ENCODE data around the gene MIB1. TPM values are rescaled to one million over a fixed set of nuclear protein-coding genes. Genes with fewer than 3 reads are reported as not detected.
"Not testable (repeated sequence)": the region's sequence is repeated elsewhere in the genome, so short reads cannot be mapped to it uniquely, and the experiment has no call there.

Gene MIB1
- total RNA-seq, 1 donor from 2014 or later, result 65.8 TPM

DNA sequence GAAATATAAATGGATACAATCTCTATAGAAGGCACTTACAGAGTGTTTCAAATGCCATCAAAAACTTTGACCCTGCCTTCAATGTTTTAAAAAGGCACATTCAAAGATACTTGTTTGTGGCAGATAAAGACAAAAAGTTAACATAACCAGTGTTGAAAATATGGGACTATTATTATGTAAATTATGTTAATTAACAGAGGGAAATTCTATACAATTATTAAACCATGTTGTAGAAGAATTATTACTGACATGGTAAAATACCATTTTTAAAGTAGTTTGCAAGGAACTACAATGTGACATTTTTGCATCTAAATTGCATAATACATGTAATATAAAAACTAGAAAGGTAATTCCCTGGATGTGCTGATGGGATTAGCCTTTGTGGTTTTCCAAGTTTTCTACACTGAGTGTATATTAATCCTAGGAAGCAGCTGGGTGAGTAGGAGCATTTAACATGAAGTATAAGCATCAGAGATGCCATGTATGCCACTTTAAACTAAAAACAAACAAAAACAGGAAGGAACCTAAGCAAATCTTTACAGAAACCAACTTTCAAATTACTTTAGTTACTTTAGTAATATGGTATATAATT is 21.7 kb downstream of the MIB1 start:
- Histone ChIP-seq H3K9ac (ENCODE audit: low read depth in 1 of 3, low read length in 3 of 3) (no peak overlapping the region), H3K36me3 (ENCODE audit: control insufficient read depth in 3 of 3, insufficient read depth in 3 of 3, low read length in 3 of 3) (peaks cover 0 to 13% (median 8%) of the 10 kb centered on the region in 3 donors), H3K4me1 (ENCODE audit: control insufficient read depth in 3 of 3, insufficient read depth in 3 of 3, low read length in 3 of 3) (peaks cover 0 to 10% (median 0%) of the 10 kb centered on the region in 3 donors), H3K27ac (ENCODE audit: low read depth, low read length) (no peak overlapping the region), H3K4me3 (ENCODE audit: low read length in 3 of 3) (no peak overlapping the region), H3K9me3 (ENCODE audit: control insufficient read depth in 3 of 3, low read length in 3 of 3) (no peaks in the 10 kb centered on the region), H3K27me3 (ENCODE audit: control insufficient read depth in 3 of 3, insufficient read depth in 3 of 3, low read length in 3 of 3) (no peaks in the 10 kb centered on the region)

- Histone ChIP-seq H3K4me3 (ENCODE audit: low read length in 3 of 3) (no peak overlapping the region), H3K36me3 (ENCODE audit: control insufficient read depth in 3 of 3, insufficient read depth in 3 of 3, low read length in 3 of 3) (peaks cover 2 to 22% (median 18%) of the 10 kb centered on the region in 3 donors), H3K4me1 (ENCODE audit: control insufficient read depth in 3 of 3, insufficient read depth in 3 of 3, low read length in 3 of 3) (peaks cover 0 to 10% (median 0%) of the 10 kb centered on the region in 3 donors), H3K9ac (ENCODE audit: low read depth in 1 of 3, low read length in 3 of 3) (no peak overlapping the region), H3K27ac (ENCODE audit: low read depth, low read length) (no peak overlapping the region), H3K27me3 (ENCODE audit: control insufficient read depth in 3 of 3, insufficient read depth in 3 of 3, low read length in 3 of 3) (no peaks in the 10 kb centered on the region), H3K9me3 (ENCODE audit: control insufficient read depth in 3 of 3, low read length in 3 of 3) (no peaks in the 10 kb centered on the region)
Observed at GRCh38 chr18:21763846-21764646, 23.5 kb downstream of the MIB1 start.

DNA sequence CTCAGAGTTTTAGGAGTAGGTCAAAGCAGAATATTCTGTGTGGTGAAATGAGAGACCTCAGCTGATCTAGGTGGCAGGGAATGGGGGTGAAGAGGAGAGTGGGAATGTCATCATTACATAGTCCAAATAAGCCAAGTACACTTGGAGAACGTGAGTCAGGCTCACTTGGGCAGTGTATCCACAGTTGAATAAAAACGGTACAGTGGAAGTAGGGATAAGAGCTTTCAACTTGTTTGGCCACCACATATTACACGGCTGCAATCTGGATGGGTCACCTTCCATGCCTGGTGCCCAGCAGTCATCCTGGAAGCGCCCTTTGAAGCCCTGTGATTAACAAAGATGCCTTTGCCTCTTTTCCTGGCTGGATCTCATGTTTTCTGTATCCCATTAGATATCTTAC is 28.6 kb downstream of the MIB1 start:
- H3K36me3 ChIP-seq (ENCODE audit: control insufficient read depth in 3 of 3, insufficient read depth in 3 of 3, low read length in 3 of 3), result peaks cover 2 to 32% (median 26%) of the 10 kb centered on the region in 3 donors
- H3K27me3 ChIP-seq (ENCODE audit: control insufficient read depth in 3 of 3, insufficient read depth in 3 of 3, low read length in 3 of 3), result no peaks in the 10 kb centered on the region
- no peaks in the 10 kb centered on the region for H3K9me3 ChIP-seq (ENCODE audit: control insufficient read depth in 3 of 3, low read length in 3 of 3)
- no peak overlapping the region for H3K27ac ChIP-seq (ENCODE audit: low read depth, low read length)
- H3K4me3 ChIP-seq (ENCODE audit: low read length in 3 of 3), result no peak overlapping the region
- no peaks in the 10 kb centered on the region for H3K4me1 ChIP-seq (ENCODE audit: control insufficient read depth in 3 of 3, insufficient read depth in 3 of 3, low read length in 3 of 3)
- H3K9ac ChIP-seq (ENCODE audit: low read depth in 1 of 3, low read length in 3 of 3), result no peak overlapping the region

DNA sequence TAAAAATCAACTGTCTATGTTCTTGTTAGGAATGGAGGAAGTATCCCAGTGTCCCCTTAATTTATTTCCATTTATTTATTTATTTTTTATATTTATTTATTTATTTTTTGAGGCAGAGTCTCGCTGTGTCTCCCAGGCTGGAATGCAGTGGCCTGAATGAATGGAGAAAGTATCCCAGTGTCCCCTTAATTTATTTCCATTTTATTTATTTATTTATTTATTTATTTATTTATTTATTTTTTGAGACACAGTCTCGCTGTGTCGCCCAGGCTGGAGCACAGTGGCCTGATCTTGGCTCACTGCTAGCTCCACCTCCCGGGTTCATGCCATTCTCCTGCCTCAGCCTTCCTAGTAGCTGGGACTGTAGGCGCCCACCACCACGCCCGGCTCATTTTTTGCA is 34.1 kb downstream of the MIB1 start:
- Histone ChIP-seq H3K36me3 (ENCODE audit: control insufficient read depth in 3 of 3, insufficient read depth in 3 of 3, low read length in 3 of 3) (peaks cover 3 to 8% (median 6%) of the 10 kb centered on the region in 3 donors), H3K9me3 (ENCODE audit: control insufficient read depth in 3 of 3, low read length in 3 of 3) (no peaks in the 10 kb centered on the region), H3K27me3 (ENCODE audit: control insufficient read depth in 3 of 3, insufficient read depth in 3 of 3, low read length in 3 of 3) (no peaks in the 10 kb centered on the region), H3K9ac (ENCODE audit: low read depth in 1 of 3, low read length in 3 of 3) (no peak overlapping the region), H3K27ac (ENCODE audit: low read depth, low read length) (no peak overlapping the region), H3K4me1 (ENCODE audit: control insufficient read depth in 3 of 3, insufficient read depth in 3 of 3, low read length in 3 of 3) (no peaks in the 10 kb centered on the region), H3K4me3 (ENCODE audit: low read length in 3 of 3) (no peak overlapping the region)

DNA sequence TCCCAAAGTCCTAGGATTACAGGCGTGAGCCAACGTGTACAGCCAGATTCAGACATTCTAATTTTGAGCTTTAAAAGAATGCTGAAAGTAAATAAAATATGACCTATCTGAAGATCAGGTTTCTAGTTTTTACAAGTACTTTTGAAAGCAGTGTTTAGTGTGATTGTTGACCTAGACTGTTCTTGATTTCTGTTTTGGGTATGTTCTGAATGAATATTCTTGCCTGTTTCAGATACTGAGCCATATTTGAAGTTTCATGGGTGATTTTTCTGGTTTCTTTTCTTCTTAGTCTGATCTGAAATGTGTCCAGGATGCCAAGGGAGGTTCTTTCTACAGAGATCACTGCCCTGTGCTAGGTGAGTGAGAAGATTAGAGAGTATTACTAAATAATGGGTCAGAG is 37.2 kb downstream of the MIB1 start:
- H3K36me3 ChIP-seq (ENCODE audit: control insufficient read depth in 3 of 3, insufficient read depth in 3 of 3, low read length in 3 of 3), result peaks cover 5 to 15% (median 10%) of the 10 kb centered on the region in 3 donors

DNA sequence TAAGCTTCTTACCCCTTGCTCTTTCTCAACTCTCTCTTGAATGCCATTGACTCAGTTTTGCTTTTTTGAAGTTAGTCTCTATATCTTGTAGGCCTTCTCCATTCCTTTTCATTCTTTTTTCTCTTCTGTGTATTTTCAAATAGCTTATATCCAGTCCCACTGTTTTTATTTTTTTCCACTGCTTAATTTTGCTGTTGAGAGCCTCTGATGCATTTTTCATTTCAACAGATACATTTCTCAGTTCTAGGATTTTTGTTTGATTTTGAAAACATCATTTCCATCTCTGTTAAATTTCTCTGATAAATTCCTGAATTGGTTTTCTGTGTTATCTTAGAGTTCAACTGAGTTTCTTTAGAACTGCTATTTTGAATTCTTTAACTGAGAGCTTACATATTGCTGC is 45.9 kb downstream of the MIB1 start:
- Histone ChIP-seq H3K27ac (ENCODE audit: low read depth, low read length) (no peak overlapping the region), H3K4me1 (ENCODE audit: control insufficient read depth in 3 of 3, insufficient read depth in 3 of 3, low read length in 3 of 3) (no peaks in the 10 kb centered on the region), H3K36me3 (ENCODE audit: control insufficient read depth in 3 of 3, insufficient read depth in 3 of 3, low read length in 3 of 3) (peaks cover 6 to 26% (median 22%) of the 10 kb centered on the region in 3 donors), H3K9ac (ENCODE audit: low read depth in 1 of 3, low read length in 3 of 3) (no peak overlapping the region), H3K4me3 (ENCODE audit: low read length in 3 of 3) (no peak overlapping the region), H3K9me3 (ENCODE audit: control insufficient read depth in 3 of 3, low read length in 3 of 3) (peaks cover 0 to 2% (median 0%) of the 10 kb centered on the region in 3 donors), H3K27me3 (ENCODE audit: control insufficient read depth in 3 of 3, insufficient read depth in 3 of 3, low read length in 3 of 3) (no peaks in the 10 kb centered on the region)

More for the DNA sequence above, 37.2 kb downstream of the MIB1 start:
- Histone ChIP-seq H3K4me1 (ENCODE audit: control insufficient read depth in 3 of 3, insufficient read depth in 3 of 3, low read length in 3 of 3) (no peaks in the 10 kb centered on the region), H3K9ac (ENCODE audit: low read depth in 1 of 3, low read length in 3 of 3) (no peak overlapping the region), H3K4me3 (ENCODE audit: low read length in 3 of 3) (no peak overlapping the region), H3K27ac (ENCODE audit: low read depth, low read length) (no peak overlapping the region), H3K9me3 (ENCODE audit: control insufficient read depth in 3 of 3, low read length in 3 of 3) (no peaks in the 10 kb centered on the region), H3K27me3 (ENCODE audit: control insufficient read depth in 3 of 3, insufficient read depth in 3 of 3, low read length in 3 of 3) (no peaks in the 10 kb centered on the region)

- not testable (repeated sequence) for H3K27me3 ChIP-seq (ENCODE audit: control insufficient read depth in 3 of 3, insufficient read depth in 3 of 3, low read length in 3 of 3); H3K4me3 ChIP-seq (ENCODE audit: low read length in 3 of 3); H3K27ac ChIP-seq (ENCODE audit: low read depth, low read length); H3K9me3 ChIP-seq (ENCODE audit: control insufficient read depth in 3 of 3, low read length in 3 of 3); H3K4me1 ChIP-seq (ENCODE audit: control insufficient read depth in 3 of 3, insufficient read depth in 3 of 3, low read length in 3 of 3); H3K9ac ChIP-seq (ENCODE audit: low read depth in 1 of 3, low read length in 3 of 3)
- peaks cover 0 to 11% (median 4%) of the 10 kb centered on the region in 3 donors for H3K36me3 ChIP-seq (ENCODE audit: control insufficient read depth in 3 of 3, insufficient read depth in 3 of 3, low read length in 3 of 3)
Observed at GRCh38 chr18:21796089-21796488, 55.5 kb downstream of the MIB1 start.

DNA sequence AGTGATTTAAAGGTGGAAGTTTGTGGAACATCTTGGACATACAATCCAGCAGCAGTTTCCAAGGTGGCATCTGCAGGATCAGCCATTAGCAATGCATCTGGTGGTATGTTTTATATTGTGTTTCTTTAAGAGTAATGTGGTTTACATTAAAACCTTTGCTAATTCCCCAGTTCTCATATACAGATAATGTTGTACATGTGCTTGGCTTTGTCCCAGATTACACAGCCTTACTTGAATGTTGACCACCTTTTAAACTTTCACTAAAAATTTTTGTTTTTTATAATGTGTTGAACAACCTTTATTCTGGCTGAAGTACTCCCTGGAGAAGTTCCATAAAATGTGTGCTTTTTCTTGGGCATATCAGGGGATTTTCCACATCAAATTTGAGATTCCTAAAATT is 57.5 kb downstream of the MIB1 start:
- Histone ChIP-seq H3K4me3 (ENCODE audit: low read length in 3 of 3) (no peak overlapping the region), H3K27ac (ENCODE audit: low read depth, low read length) (no peak overlapping the region), H3K9me3 (ENCODE audit: control insufficient read depth in 3 of 3, low read length in 3 of 3) (no peaks in the 10 kb centered on the region), H3K36me3 (ENCODE audit: control insufficient read depth in 3 of 3, insufficient read depth in 3 of 3, low read length in 3 of 3) (peaks cover 0 to 5% (median 4%) of the 10 kb centered on the region in 3 donors), H3K4me1 (ENCODE audit: control insufficient read depth in 3 of 3, insufficient read depth in 3 of 3, low read length in 3 of 3) (peaks cover 0 to 3% (median 2%) of the 10 kb centered on the region in 3 donors), H3K27me3 (ENCODE audit: control insufficient read depth in 3 of 3, insufficient read depth in 3 of 3, low read length in 3 of 3) (no peaks in the 10 kb centered on the region), H3K9ac (ENCODE audit: low read depth in 1 of 3, low read length in 3 of 3) (no peak overlapping the region)

DNA sequence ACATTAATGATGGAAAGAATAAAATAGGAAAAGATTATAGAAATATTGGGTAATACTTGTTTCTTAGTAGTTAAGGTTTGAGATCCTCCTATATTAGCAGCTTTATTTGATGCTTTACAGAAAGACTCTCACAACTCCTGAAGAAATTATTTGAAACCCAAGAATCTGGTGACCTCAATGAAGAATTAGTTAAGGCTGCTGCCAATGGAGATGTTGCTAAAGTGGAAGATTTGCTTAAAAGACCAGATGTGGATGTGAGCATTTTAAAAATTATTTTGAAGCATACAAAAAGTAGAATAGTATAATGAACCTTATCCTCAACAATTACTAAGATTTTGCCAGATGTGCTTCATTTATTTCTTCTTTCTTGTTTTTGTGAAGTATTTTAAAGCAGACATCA is 59.1 kb downstream of the MIB1 start:
- Histone ChIP-seq H3K4me3 (ENCODE audit: low read length in 3 of 3) (no peak overlapping the region), H3K4me1 (ENCODE audit: control insufficient read depth in 3 of 3, insufficient read depth in 3 of 3, low read length in 3 of 3) (peaks cover 0 to 3% (median 2%) of the 10 kb centered on the region in 3 donors), H3K27ac (ENCODE audit: low read depth, low read length) (no peak overlapping the region), H3K9ac (ENCODE audit: low read depth in 1 of 3, low read length in 3 of 3) (no peak overlapping the region), H3K36me3 (ENCODE audit: control insufficient read depth in 3 of 3, insufficient read depth in 3 of 3, low read length in 3 of 3) (peaks cover 0 to 14% (median 4%) of the 10 kb centered on the region in 3 donors), H3K9me3 (ENCODE audit: control insufficient read depth in 3 of 3, low read length in 3 of 3) (no peaks in the 10 kb centered on the region), H3K27me3 (ENCODE audit: control insufficient read depth in 3 of 3, insufficient read depth in 3 of 3, low read length in 3 of 3) (no peaks in the 10 kb centered on the region)

GRCh38 chr18:21803495-21803894 is 62.9 kb downstream of the MIB1 start:
- Histone ChIP-seq H3K36me3 (ENCODE audit: control insufficient read depth in 3 of 3, insufficient read depth in 3 of 3, low read length in 3 of 3) (peaks cover 0 to 14% (median 4%) of the 10 kb centered on the region in 3 donors), H3K9ac (ENCODE audit: low read depth in 1 of 3, low read length in 3 of 3) (no peak overlapping the region), H3K4me3 (ENCODE audit: low read length in 3 of 3) (no peak overlapping the region), H3K27ac (ENCODE audit: low read depth, low read length) (no peak overlapping the region), H3K9me3 (ENCODE audit: control insufficient read depth in 3 of 3, low read length in 3 of 3) (no peaks in the 10 kb centered on the region), H3K4me1 (ENCODE audit: control insufficient read depth in 3 of 3, insufficient read depth in 3 of 3, low read length in 3 of 3) (peaks cover 0 to 2% (median 0%) of the 10 kb centered on the region in 3 donors), H3K27me3 (ENCODE audit: control insufficient read depth in 3 of 3, insufficient read depth in 3 of 3, low read length in 3 of 3) (no peaks in the 10 kb centered on the region)

Data from skeletal muscle tissue (tissue), 4 donors.